Measurements from ENCODE around the gene MMP28. TPM values are rescaled to one million over a fixed set of nuclear protein-coding genes. Genes with fewer than 3 reads are reported as not detected.
A peak's percentile ranks its signal among the peaks of the same experiment; 100 is the strongest.

MMP28 gene
- total RNA-seq, 1 experiment from 2014 or later, result not detected

DNA sequence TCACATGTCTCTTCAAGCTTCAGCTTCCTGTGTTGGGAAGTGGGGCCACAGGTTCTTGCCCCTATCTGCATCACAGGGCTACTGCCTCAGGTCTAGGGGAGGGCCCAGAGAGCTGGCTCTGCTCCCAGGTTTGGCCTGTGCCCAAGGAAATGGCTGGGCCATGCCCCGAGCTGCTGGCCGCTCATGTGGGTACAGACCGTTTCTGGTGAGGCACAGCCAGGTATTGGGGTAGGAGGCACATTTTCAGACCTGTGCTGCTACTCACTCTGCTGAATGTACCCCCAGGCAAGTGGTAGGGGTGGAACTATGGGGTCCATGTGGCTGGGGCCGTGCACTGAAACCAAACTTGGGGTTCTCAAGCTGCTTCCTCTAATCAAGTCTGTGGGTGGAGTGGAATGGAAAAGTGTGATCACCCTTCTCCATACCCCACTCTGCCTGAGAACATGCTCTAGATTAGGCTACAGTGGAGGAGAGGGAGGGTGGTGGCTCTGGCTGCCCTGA is 47.0 kb downstream of the MMP28 start:
- Histone ChIP-seq H3K9me3 (ENCODE audit: low read length) (no peaks in the 10 kb centered on the region), H4K20me1 (ENCODE audit: insufficient read depth, low read depth, low read length) (0 out of 2 replicates have a peak, but pooled peaks cover 2% of the 10 kb centered on the region), H3K4me3 (ENCODE audit: low read length) (no peak overlapping the region), H3K4me2 (ENCODE audit: low read depth, low read length, poor library complexity, severe bottlenecking) (no peak overlapping the region), H2AFZ (ENCODE audit: low read length) (no peak overlapping the region), H3K9me2 (replicated peaks; ENCODE audit: insufficient read depth, low read length) (no peaks in the 10 kb centered on the region), H3K9ac (ENCODE audit: low read length) (no peak overlapping the region), H3K4me1 (ENCODE audit: low read length) (no peaks in the 10 kb centered on the region), H3K36me3 (ENCODE audit: insufficient read depth, low read length) (no peaks in the 10 kb centered on the region), H3K27me3 (ENCODE audit: low read length) (no peaks in the 10 kb centered on the region), H3K79me2 (ENCODE audit: low read length) (no peaks in the 10 kb centered on the region), H3K27ac (ENCODE audit: low read length) (no peak overlapping the region)
- no peak for DNase-seq

DNA sequence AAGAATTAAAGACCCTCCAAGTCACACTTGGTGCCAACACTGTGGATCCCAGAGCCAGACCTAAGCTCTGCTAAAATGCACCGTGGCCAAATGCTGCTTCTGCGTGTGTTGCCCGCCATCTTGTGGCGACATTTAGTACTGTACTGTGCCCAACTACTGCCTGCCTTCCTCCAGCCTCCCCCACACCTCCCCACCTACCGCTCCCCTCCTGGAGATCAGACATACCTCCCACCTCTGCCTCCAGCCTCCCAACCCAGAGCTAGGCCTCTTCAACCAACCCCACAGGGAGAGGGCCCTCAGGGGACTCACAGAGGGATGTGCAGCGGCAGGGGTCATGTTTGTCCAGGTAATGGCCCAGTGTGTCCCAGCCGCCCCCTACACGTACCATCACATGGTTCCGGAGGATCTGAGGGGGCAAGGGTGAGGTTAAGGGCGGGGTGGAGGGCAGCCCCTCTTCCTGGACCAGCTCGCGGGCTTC is 47.9 kb downstream of the MMP28 start:
- H3K27me3 ChIP-seq (ENCODE audit: low read length), result no peaks in the 10 kb centered on the region
- H3K27ac ChIP-seq (ENCODE audit: low read length), result no peak overlapping the region
- 0 out of 2 replicates have a peak, but pooled peaks cover 4% of the 10 kb centered on the region for H4K20me1 ChIP-seq (ENCODE audit: insufficient read depth, low read depth, low read length)
- H3K79me2 ChIP-seq (ENCODE audit: low read length), result no peaks in the 10 kb centered on the region
- no peaks in the 10 kb centered on the region for H3K9me2 ChIP-seq (replicated peaks; ENCODE audit: insufficient read depth, low read length)
- H3K9ac ChIP-seq (ENCODE audit: low read length), result no peak overlapping the region
- no peaks in the 10 kb centered on the region for H3K9me3 ChIP-seq (ENCODE audit: low read length)
- DNase-seq, result peak; percentile 92
- H2AFZ ChIP-seq (ENCODE audit: low read length), result no peak overlapping the region
- no peaks in the 10 kb centered on the region for H3K36me3 ChIP-seq (ENCODE audit: insufficient read depth, low read length)
- H3K4me3 ChIP-seq (ENCODE audit: low read length), result no peak overlapping the region
- no peaks in the 10 kb centered on the region for H3K4me1 ChIP-seq (ENCODE audit: low read length)
- no peak overlapping the region for H3K4me2 ChIP-seq (ENCODE audit: low read depth, low read length, poor library complexity, severe bottlenecking)

DNA sequence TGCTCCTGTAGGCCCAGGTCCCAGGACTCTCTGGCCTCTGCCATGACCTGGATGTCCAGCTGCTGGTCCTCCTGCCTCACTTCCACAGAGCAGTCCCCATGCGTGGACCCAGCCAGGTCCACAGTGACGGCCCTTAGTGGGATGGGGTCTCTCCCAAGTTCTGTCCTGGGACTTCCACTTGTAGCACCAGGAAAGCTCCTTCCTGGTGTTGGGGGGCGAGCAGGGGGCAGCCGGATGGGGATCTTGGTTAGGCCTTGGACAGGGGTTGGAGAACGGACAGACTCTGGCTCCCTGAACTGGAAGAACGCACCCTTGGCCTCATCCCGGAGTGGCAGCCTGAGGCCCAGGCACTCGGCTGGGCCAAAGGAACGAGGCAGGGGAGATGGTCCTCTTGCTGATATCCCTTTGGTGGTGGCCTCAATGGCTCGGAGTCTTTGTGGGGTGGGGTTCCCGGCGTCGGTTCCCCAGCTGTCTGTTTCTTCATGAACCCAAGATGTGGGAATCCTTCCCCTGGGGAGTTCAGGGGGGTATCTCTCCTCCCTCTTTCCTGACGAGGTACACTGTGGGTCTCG is 49.6 kb downstream of the MMP28 start:
- Histone ChIP-seq H3K9me2 (replicated peaks; ENCODE audit: insufficient read depth, low read length) (no peaks in the 10 kb centered on the region), H3K4me2 (ENCODE audit: low read depth, low read length, poor library complexity, severe bottlenecking) (no peak overlapping the region), H2AFZ (ENCODE audit: low read length) (no peak overlapping the region), H3K9me3 (ENCODE audit: low read length) (no peaks in the 10 kb centered on the region), H4K20me1 (ENCODE audit: insufficient read depth, low read depth, low read length) (0 out of 2 replicates have a peak, but pooled peaks cover 4% of the 10 kb centered on the region), H3K4me3 (ENCODE audit: low read length) (no peak overlapping the region), H3K36me3 (ENCODE audit: insufficient read depth, low read length) (no peaks in the 10 kb centered on the region), H3K27ac (ENCODE audit: low read length) (no peak overlapping the region), H3K27me3 (ENCODE audit: low read length) (no peaks in the 10 kb centered on the region), H3K4me1 (ENCODE audit: low read length) (no peaks in the 10 kb centered on the region), H3K9ac (ENCODE audit: low read length) (no peak overlapping the region), H3K79me2 (ENCODE audit: low read length) (no peaks in the 10 kb centered on the region)
- no peak for DNase-seq

DNA sequence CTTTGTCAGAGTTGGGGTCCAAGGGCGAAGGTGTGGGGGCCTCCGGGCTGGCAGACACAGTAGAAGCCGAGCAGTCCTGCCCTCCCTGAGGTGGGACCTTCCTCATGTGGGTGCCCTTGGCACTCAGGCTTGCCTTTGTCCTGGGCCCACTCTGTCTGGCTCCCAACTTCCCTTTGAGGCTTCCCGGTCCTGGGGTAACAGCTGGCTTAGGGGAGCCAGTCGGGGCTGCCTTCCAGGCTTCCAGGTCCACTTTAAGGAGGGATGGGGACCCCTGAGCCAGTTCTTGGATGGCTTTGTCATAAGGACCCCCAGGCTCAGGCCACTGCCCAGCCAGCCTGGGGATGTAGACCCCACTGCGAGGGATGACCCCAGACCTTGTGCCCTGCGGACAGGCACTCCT is 50.2 kb downstream of the MMP28 start:
- Histone ChIP-seq H3K36me3 (ENCODE audit: insufficient read depth, low read length) (no peaks in the 10 kb centered on the region), H3K79me2 (ENCODE audit: low read length) (no peaks in the 10 kb centered on the region), H4K20me1 (ENCODE audit: insufficient read depth, low read depth, low read length) (0 out of 2 replicates have a peak, but pooled peaks cover 4% of the 10 kb centered on the region), H3K4me1 (ENCODE audit: low read length) (no peaks in the 10 kb centered on the region), H3K9me3 (ENCODE audit: low read length) (no peaks in the 10 kb centered on the region), H3K9ac (ENCODE audit: low read length) (no peak overlapping the region), H3K27ac (ENCODE audit: low read length) (no peak overlapping the region), H3K4me3 (ENCODE audit: low read length) (no peak overlapping the region), H2AFZ (ENCODE audit: low read length) (no peak overlapping the region), H3K4me2 (ENCODE audit: low read depth, low read length, poor library complexity, severe bottlenecking) (no peak overlapping the region), H3K27me3 (ENCODE audit: low read length) (no peaks in the 10 kb centered on the region), H3K9me2 (replicated peaks; ENCODE audit: insufficient read depth, low read length) (no peaks in the 10 kb centered on the region)
- no peak for DNase-seq

DNA sequence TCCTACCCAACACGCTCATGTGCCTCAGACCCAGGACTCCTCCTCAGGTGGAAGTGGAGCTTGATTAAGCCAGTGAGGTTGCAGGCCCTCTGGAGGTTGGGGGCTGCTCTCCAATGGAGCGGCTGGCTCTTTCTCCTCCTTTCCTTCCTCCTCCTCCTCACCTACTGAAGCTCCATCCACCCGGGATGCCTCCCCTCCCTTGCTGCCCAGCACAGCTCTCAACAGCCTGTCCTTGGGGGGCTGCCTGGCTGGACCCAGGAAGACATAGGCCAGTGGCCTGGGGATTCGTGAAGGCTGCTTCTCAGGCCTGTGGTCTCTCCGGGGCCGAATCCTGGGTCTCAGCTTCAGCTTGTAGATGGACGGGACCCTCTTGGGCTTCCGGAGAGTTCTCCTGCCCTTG is 50.6 kb downstream of the MMP28 start:
- Histone ChIP-seq H3K36me3 (ENCODE audit: insufficient read depth, low read length) (no peaks in the 10 kb centered on the region), H4K20me1 (ENCODE audit: insufficient read depth, low read depth, low read length) (0 out of 2 replicates have a peak, but pooled peaks cover 4% of the 10 kb centered on the region), H3K9me3 (ENCODE audit: low read length) (no peaks in the 10 kb centered on the region), H3K4me1 (ENCODE audit: low read length) (no peaks in the 10 kb centered on the region), H3K4me2 (ENCODE audit: low read depth, low read length, poor library complexity, severe bottlenecking) (no peak overlapping the region), H2AFZ (ENCODE audit: low read length) (no peak overlapping the region), H3K9ac (ENCODE audit: low read length) (no peak overlapping the region), H3K27ac (ENCODE audit: low read length) (no peak overlapping the region), H3K9me2 (replicated peaks; ENCODE audit: insufficient read depth, low read length) (no peaks in the 10 kb centered on the region), H3K79me2 (ENCODE audit: low read length) (no peaks in the 10 kb centered on the region), H3K27me3 (ENCODE audit: low read length) (no peaks in the 10 kb centered on the region), H3K4me3 (ENCODE audit: low read length) (no peak overlapping the region)
- no peak for DNase-seq

DNA sequence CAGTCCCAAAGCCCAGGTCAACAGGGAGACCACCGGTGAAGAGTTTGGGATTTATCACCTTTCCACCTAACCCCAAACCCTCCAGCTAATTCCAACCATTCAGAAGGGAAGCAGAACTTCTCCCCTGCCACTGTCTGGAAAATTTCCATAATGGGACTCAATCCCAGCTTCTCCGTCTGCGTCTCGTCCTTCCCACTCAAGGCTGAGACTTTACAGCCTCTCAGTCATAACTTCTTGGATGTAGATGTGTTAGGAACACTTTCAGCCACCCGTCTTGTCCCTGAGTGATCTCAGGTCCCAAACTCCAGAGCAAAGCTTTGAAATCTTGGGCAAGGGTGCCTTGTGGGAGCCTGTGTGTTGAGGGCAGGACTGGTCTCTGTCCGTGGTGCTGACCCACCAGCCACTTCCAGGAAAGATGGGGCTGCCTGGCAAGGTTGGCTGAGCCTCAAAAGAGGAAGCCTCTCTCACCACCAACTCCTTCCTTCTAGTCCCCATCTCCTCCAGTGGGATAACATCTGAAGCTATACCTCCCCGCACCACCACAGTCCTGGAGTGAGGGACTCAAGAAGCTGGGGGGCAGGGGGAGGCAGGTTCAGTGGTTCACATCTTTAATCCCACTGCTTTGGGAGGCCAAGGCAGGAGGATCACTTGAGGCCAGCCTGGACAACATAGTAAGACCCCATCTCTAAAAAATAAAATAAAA is 51.7 kb downstream of the MMP28 start:
- Histone ChIP-seq H3K4me3 (ENCODE audit: low read length) (no peak overlapping the region), H3K4me2 (ENCODE audit: low read depth, low read length, poor library complexity, severe bottlenecking) (no peak overlapping the region), H4K20me1 (ENCODE audit: insufficient read depth, low read depth, low read length) (0 out of 2 replicates have a peak, but pooled peaks cover 4% of the 10 kb centered on the region), H3K9me3 (ENCODE audit: low read length) (no peaks in the 10 kb centered on the region), H3K36me3 (ENCODE audit: insufficient read depth, low read length) (no peaks in the 10 kb centered on the region), H2AFZ (ENCODE audit: low read length) (no peak overlapping the region), H3K27ac (ENCODE audit: low read length) (no peak overlapping the region), H3K4me1 (ENCODE audit: low read length) (no peaks in the 10 kb centered on the region), H3K9ac (ENCODE audit: low read length) (no peak overlapping the region), H3K79me2 (ENCODE audit: low read length) (no peaks in the 10 kb centered on the region), H3K27me3 (ENCODE audit: low read length) (no peaks in the 10 kb centered on the region), H3K9me2 (replicated peaks; ENCODE audit: insufficient read depth, low read length) (no peaks in the 10 kb centered on the region)
- peak; percentile 78 for DNase-seq

DNA sequence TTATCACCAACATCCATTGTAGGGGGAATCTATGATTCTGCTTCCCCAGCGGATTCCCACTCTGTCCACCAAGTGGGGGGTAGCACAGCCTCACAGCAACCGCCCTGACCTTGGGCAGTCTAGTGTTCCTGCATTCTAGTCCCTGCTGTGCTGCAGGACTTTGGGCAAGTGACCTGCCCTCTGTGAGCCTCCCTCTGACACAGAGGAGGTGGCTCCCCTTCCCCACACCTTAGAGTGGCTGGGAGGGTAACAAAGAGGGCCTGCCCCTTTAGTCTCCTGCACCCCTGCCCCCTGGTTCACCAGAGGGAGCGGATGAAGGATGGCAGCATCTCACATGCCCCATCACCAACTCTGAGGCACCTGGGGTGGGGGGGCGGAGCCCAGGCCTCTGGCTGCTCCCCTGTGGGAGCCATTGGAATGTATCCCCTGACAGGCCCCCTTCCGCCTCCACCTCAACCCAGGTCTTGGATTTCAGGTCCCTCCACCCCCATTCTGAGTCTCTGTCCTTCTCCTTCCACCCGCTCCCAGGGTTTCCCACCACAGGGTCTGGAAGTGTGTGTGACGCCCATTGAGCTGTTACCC is 52.5 kb downstream of the MMP28 start:
- Histone ChIP-seq H3K4me1 (ENCODE audit: low read length) (no peaks in the 10 kb centered on the region), H3K4me2 (ENCODE audit: low read depth, low read length, poor library complexity, severe bottlenecking) (no peak overlapping the region), H3K36me3 (ENCODE audit: insufficient read depth, low read length) (no peaks in the 10 kb centered on the region), H4K20me1 (ENCODE audit: insufficient read depth, low read depth, low read length) (0 out of 2 replicates have a peak, but pooled peaks cover 4% of the 10 kb centered on the region), H3K4me3 (ENCODE audit: low read length) (no peak overlapping the region), H3K27ac (ENCODE audit: low read length) (no peak overlapping the region), H3K79me2 (ENCODE audit: low read length) (no peaks in the 10 kb centered on the region), H3K9ac (ENCODE audit: low read length) (no peak overlapping the region), H3K9me3 (ENCODE audit: low read length) (no peaks in the 10 kb centered on the region), H2AFZ (ENCODE audit: low read length) (no peak overlapping the region), H3K9me2 (replicated peaks; ENCODE audit: insufficient read depth, low read length) (no peaks in the 10 kb centered on the region), H3K27me3 (ENCODE audit: low read length) (no peaks in the 10 kb centered on the region)
- DNase-seq, result no peak

DNA sequence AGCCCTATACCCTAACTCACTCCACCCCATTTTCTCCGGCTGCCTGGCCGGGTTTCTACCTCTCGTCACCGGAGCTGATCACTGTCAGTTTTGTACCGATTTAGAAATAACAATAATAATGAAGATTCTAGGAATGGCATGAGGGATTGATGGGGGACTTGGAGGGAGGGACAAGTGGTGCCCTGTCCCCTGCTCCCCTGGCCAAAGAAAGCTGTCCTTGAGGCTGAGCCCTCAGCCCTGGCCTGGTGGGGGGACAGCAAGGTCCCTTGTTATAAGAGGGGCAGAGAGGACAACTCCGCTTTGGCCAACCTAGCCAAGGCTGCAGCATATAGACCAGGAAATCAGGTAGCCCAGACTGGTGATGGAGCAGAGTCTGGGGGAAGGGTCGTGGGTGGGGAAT is 52.9 kb downstream of the MMP28 start:
- no peak overlapping the region for H3K4me2 ChIP-seq (ENCODE audit: low read depth, low read length, poor library complexity, severe bottlenecking)
- no peak overlapping the region for H3K9ac ChIP-seq (ENCODE audit: low read length)
- no peak overlapping the region for H3K27ac ChIP-seq (ENCODE audit: low read length)
- H3K9me3 ChIP-seq (ENCODE audit: low read length), result no peaks in the 10 kb centered on the region
- H2AFZ ChIP-seq (ENCODE audit: low read length), result no peak overlapping the region
- H3K79me2 ChIP-seq (ENCODE audit: low read length), result no peaks in the 10 kb centered on the region
- H3K9me2 ChIP-seq (replicated peaks; ENCODE audit: insufficient read depth, low read length), result no peaks in the 10 kb centered on the region
- no peaks in the 10 kb centered on the region for H3K27me3 ChIP-seq (ENCODE audit: low read length)
- H3K36me3 ChIP-seq (ENCODE audit: insufficient read depth, low read length), result no peaks in the 10 kb centered on the region
- H4K20me1 ChIP-seq (ENCODE audit: insufficient read depth, low read depth, low read length), result 0 out of 2 replicates have a peak, but pooled peaks cover 4% of the 10 kb centered on the region
- H3K4me1 ChIP-seq (ENCODE audit: low read length), result no peaks in the 10 kb centered on the region
- no peak for DNase-seq
- H3K4me3 ChIP-seq (ENCODE audit: low read length), result no peak overlapping the region

All from Karpas-422 (cell line).